GM21367 (cell line): Measurements from ENCODE around the gene GPR25.
A peak's percentile ranks its signal among the peaks of the same experiment; 100 is the strongest.

Experiments
- ATAC-seq: cut with Tn5 transposase; IDR thresholded peaks from one replicate; pipeline ENCODE4 v1.9.1; 2021; ENCODE audit not compliant: unreplicated experiment

GPR25 gene

DNA sequence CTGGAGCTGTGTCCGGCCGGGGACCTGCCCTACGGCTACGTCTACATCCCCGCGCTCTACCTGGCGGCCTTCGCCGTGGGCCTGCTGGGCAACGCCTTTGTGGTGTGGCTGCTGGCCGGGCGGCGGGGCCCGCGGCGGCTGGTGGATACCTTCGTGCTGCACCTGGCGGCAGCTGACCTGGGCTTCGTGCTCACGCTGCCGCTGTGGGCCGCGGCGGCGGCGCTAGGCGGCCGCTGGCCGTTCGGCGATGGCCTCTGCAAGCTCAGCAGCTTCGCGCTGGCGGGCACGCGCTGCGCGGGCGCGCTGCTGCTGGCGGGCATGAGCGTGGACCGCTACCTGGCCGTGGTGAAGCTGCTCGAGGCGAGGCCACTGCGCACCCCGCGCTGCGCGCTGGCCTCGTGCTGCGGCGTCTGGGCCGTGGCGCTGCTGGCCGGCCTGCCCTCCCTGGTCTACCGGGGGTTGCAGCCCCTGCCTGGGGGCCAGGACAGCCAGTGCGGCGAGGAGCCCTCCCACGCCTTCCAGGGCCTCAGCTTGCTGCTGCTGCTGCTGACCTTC is 412 bp downstream of the GPR25 start:
- ATAC-seq = no peak

DNA sequence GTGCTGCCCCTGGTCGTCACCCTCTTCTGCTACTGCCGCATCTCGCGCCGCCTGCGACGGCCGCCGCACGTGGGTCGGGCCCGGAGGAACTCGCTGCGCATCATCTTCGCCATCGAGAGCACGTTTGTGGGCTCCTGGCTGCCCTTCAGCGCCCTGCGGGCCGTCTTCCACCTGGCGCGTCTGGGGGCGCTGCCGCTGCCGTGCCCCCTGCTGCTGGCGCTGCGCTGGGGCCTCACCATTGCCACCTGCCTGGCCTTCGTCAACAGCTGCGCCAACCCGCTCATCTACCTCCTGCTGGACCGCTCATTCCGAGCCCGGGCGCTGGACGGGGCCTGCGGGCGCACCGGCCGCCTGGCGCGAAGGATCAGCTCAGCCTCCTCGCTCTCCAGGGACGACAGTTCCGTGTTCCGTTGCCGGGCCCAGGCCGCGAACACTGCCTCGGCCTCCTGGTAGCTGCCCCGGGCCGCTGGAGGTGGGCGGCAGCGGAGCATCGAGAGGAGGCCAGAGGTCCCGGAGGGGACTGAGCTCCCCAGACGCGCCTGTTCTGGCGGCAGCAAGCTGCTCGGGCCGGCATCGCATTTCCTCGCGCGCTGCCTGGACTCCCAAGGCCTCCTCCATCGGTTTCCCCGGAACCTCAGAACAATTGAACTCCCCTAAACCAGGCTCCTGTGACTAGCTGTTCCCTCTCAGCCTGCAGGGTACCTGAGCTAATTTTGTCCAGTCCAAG is 1.1 kb downstream of the GPR25 start:
- ATAC-seq = no peak

DNA sequence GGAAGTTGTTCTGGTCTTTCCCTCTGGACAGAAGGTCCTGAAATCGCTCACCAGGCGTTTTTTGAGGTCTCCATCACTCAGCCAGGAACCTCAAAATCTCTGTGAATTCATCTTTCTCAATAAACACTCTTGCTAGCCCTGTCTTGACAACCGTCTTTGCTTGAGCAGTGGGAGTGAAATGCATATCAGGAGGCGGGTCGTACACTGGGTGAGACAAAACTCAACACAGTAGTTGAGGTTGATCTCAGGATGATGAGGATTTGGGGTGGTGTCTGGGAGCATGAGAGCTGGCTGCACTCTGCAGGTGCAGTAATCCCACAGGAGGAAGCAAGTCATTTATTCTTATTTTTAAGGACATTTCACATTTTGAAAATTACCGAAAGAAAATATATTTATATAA is 1.9 kb downstream of the GPR25 start:
- ATAC-seq = no peak

DNA sequence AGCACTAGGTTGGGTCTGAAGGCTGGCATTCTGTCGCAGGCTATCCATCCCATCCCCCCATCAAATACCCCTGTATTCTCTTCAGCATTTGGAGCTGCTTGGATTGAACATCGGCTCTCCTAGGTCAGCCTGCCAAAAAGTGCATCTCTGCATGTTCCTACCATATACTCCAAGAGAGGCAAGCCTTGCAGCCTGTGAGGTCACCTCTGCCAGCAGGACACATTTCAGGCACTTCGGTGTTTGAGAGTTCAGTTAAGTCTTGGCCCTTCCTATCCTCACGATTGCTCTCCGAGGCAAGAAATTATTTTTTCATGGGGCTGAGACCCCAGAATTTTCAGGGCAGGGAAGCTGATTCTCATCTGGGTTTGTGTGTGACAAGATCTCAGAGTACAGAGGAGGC is 2.6 kb downstream of the GPR25 start:
- no peak for ATAC-seq

DNA sequence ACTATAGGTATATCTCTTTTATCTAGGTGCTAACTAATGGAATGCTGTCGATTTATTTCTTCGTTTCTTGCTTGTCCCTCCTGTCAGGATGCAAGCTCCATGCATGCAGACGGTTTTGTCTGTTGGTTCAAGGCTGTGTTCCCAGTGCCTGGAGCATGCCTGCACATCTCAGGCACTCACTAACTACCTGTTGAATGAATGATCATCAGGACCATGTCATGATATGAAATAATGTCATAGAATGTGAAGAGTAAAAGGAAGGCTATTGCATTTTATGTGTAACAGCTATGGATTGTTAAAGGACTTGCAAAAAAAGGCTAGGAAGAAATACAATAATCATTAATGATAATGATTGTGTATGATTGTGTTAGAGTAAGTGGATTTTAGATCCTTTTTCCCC is 4.2 kb downstream of the GPR25 start:
- ATAC-seq = no peak

DNA sequence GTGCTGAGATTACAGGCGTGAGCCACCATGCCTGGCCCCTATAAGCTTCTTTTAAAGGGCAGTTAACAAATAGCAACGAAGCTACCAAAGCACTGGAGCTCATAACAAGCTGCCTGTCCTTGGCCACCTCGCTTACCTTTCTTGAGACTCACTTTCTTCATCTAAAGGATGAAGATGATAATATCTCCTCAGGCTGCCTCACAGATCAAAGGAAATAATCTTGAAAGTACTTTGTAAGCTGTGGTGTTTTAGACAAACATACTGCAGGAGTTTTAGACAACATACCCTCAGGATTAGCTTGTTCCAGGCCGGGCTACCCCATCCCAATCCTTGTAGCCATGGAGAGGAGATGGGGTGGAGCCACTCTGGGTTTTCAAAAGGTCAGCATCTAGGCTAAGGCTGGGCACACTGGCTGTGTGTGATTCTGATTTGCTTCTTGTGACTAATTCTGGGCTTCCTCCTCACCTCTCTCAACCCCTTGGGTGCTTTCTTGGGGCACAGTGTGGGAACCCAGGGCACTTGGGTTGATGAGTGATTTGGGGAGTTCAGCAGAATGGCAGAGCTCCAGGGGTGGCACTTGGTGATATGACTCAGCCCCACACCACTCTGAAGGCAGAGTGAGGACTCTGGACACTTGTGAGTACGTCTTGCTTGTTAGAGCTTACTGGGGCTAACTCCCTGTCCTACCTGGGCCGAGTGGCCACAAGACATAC is 5.2 kb downstream of the GPR25 start:
- ATAC-seq = peak; percentile 66

DNA sequence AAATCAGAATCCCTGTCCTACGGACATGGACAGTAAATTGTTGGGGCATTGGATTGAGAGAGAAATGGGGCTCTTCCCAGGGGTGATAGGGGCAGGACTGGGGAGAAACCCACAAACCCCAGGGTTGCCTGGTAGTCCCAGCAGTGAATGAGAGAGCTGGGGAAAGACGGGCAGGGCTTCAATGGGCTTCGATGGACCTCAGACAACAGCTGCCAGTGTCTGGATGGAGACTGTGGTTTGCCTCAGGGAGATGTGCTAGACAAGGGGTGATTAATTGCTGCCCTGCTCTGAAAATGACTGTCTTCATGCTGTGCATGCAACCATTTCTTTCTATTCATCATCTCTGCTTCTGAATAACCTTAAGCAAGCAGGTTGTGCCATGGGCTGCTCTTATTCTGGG is 7.4 kb downstream of the GPR25 start:
- ATAC-seq = peak; percentile 59

DNA sequence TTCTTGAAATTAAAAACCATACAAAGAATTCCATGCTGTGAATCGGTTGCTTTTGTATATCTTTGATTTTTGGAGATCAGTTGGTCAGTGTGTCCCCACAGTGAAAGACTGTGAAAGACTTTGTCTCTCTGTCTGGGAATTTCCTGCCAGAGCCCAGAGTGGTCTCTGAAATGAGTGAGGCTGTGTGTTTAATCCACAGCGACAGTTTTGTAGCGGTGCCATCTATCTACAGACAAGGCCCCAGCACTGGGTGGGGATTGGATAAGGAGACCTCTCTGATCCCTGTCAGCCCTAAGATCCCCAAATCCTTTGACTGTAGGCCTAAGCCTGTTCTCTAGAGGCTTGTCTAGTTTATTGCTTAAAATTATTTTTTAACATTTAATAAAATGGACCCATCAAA is 10.3 kb downstream of the GPR25 start:
- ATAC-seq = no peak

DNA sequence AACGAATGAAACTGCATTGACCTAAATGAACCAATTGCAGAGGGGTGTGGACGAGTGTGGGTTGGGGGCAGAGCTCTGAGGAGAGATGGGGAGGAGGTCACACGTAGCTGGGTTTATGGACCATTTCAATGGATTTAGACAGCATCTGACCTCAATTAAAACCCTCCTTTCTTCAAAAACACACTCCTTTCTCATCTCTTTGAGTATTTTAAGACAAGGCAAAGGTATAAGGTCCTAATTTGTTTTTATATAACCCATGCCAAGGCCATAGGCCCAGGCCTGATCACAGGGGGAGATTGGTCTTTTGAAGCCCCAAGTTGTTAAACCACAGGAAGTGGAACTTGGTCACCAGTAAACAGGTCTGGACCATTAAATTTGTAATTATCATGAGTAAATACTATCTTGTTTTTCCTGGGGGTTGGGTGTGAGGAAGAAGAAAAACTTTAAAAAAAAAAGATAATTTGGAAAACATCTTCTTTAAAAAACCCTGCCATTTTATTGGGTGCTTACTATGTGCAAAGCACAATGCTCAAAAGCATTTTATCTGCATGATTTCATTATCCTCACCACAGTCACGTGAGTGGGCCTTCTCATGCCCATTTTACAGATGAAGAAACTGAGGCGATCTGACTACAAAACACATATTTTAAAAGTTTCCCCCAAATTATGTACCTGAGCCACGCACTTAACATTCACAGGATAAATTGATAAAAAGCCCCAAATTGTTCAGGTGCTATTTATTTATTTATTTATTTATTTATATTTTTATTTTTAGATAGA is 13.0 kb downstream of the GPR25 start:
- ATAC-seq = no peak

DNA sequence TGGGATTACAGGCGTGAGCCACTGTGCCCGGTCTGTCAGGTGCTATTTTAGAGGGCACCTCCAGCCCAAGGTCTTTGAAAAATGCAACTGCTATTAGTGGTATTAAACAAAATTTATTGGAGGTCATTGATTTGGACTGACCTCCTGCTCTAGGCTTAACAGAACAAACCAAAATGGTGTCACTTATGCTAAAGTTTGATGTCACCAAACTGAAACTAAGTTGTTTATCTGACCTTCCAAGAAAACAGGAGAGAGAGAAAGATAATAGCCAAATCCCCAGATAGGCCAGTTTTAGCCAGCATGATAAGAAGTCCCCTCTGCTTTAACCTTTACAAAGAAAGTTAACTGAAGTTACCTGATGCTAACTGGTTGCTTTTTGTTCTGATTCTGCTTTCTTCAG is 13.8 kb downstream of the GPR25 start:
- no peak for ATAC-seq

DNA sequence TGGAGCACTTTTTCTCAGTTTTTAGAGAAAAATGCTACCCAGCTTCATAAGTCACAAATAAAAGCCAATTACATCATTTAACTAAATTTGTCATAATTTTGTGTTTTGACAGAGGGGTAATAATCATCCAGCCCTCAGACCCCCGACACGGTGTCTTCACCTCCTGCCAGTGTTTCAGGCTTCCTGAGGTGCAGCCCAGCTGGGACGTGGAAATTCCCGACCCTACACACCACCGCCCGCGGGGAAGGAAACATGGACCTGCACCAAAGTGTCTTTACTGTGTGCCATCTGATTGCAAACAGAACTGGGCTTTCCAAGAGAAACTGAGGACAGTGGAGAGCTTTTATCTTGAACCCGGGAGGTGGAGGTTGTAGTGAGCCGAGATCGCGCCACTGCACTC is 14.3 kb downstream of the GPR25 start:
- ATAC-seq = no peak

DNA sequence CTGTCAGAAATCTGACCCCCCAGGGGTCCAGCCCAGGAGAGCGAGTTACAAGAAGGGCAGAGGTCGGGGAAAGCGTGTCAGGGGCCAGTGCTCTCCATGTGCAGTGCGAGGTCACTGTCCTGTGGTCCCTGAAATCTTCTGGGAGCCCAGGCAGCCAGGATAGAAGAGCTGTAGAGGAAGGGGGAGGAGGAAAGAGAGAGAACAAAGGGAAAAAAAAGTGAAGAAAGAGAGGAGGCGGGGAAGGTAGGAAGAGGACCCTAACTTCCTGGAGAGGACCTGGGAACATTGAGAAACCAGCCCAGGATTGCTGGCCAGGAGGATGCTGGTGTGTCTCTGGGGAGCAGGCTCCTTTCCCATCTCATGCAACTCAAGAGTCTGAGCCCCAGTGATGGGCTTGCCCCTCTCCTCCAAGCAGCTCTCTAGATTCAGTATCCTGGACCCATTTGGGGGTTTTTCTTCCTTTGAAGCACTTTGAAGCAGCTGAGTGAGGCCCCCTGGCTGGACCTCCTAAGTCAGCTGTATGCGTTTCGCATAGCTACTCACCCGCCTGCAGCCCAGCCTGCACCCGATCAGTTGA is 15.1 kb downstream of the GPR25 start:
- ATAC-seq = no peak

DNA sequence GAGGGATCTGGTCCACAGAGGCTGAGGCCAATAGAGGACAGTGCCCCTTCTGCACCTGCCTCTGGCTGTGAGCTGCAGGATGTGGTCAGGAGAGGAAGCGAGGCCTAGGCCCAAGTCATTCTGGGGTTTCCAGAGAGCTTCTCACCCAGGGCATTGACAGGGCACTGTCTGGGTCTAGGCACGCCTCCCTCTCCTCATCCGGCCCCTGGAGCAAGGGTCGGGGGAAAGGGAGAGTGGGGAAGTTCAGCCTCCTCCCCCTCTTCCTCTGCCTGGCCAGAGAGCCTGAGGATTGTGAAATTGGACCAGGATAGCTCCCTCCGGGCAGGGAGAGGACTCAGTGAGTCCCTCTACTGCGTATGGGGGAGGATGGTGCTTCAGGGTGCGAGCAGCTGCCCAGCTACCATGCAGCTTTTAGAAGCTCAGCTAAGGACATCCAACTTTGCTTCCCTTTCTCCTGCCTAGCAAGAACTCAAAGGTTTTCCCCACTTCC is 15.6 kb downstream of the GPR25 start:
- ATAC-seq = peak; percentile 92

DNA sequence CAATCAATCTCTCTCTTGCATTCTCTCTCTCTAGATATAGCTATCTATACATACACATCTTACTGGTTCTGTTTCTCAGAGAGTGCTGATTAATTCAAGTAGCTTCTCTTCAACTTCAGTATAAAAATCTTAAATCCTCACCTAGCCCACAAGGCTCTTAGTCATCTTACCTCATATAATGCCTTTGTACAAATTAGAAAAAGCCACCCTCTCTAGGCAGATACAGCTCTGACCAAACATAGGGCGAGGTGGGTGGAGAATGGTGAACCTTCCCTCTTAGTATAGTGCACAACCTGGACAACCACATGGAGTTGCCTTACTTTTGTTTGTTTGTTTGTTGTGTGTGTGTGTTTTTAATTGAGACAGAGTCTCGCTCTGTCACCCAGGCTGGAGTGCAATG is 16.8 kb downstream of the GPR25 start:
- no peak for ATAC-seq

DNA sequence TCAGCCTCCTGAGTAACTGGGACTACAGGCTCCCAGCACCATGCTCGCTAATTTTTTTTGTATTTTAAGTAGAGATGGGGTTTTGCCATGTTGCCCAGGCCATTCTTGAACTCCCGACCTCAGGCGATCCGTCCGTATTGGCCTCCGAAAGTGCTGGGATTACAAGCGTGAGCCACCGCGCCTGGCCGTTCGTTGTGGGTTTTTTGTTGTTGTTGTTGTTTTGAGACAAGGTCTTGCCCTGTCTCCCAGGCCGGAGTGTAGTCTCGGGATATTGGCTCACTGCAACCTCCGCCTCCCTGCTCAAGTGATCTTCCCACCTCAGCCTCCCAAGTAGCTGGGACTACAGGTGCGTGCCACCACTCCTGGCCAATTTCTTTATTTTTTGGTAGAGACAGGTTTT is 17.2 kb downstream of the GPR25 start:
- no peak for ATAC-seq

DNA sequence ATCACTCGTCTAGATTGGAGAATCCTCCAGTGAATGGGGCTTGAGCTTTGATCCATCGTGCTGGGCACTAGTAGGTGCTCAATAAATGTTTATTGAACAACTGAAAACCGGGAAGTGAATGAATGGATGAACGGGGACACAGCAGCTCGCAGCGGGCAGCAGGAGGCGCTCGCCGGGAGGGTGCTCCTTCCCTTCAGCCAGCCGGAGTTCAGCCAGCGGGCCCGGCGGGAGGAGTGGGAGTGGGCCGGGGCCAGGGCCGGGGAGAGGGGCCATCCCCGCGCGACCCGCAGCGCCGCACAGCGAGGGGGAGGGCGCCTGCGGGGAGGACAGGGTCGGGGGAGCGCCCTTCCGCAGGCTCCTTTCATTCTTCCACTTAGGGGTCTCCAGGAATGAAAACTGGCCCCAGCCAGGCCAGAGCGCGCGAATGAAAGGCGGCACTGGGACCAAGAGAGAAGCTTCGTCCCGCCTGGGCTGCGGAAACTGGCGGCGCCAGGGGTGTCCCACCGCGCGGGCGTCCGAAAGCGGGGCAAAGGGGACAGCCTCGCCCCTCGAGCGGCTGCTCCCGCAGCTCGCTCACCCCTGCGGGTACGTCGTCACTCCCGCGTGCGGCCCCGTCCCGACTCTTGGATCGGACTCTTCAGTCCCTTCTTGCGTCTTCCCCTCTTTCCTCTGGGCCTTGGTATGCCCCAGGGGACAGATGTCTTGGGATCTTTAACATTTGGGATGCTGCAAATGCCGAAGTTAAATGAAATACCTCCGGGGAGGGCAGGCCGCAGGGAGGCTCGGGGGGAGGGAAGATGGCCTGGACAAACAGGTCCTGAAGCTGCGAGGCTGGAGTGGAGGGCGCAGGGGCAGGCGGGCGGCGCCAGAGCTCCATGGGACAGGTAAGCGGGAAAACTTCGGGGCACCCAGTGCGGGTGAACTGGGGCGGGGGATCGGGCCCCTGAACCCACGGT is 18.3 kb downstream of the GPR25 start:
- ATAC-seq = no peak

DNA sequence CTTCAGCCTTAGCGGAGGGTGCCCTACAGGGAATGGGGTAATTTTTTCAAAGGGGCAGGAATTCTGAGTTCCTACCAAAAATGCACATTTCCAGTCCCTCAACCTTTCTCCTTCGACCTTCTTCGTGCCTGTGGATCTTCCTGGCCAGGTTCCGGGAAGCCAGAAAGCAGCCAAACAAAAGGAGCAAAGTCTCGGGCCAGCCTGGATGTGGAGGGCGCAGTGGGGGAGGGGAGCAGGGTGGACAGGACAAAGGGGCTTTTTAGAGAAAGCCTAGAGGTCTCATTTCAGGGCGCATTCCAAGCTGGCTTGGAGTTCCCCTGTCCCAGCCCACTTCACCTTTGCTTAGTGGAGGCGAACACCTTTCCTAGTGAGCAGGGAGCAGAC is 19.0 kb downstream of the GPR25 start:
- no peak for ATAC-seq

DNA sequence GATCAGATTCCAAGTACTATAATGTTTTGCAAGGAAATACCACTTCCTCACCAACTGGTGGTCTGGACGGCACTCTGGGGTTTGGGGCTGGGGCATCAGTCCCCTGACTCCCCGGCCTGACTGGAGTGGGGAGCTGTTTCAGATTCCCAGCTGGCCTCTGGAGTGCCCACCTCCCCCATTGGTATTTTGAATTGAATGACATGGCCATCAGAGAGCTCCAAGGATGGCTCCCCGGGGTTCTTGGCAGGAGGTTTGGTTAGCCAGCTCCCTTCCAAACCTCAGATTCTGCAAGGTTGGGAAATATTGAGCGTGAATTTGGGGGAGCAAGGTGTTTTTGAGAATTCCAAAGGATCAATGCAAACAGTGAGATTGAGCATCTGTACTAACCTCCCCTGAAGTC is 19.8 kb downstream of the GPR25 start:
- no peak for ATAC-seq

DNA sequence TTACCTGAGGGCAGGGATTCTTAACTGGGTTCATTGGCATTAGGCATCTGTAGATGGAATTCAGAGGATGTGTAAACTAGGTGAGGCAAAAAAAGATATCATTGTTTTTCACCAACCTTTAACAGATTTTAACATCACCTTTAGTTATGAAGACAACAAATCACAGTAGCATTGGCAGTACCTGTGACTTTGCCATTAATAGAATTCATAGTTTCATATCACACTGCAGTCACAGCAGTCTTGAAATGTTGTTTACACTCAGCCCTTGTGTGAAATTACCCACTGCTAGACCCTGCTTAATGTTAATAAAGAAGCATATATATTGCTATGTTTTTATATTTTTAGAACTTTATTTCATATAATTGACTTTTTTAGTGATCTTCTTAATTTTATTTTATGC is 20.2 kb downstream of the GPR25 start:
- no peak for ATAC-seq

DNA sequence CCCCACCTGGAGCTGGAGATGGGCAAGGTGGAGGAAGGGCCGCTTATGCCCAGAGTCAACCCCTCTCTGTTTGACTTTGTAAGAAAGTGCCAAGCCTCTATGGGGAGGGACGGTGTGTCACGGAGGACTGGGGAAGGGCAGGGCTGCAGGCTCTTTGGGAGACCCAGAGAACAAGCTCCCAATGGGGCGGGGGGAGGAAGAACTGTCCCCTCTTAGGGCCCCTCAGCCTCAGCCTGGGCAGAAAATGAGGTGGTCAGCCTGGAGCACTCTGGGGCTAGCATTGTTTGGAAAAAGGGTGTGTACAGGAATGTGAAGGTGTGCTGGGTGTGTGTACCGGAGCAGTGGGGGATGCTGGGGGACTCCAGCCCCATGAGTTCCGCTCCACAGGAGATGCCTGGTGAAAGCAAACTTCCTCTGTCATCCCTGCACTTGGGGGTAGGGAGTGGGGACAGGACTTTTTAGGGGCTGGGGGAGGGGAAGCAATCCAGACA is 20.7 kb downstream of the GPR25 start:
- no peak for ATAC-seq
